GM12878 (cell line): ENCODE measurements around the gene KIF18A. TPM values are rescaled to one million over a fixed set of nuclear protein-coding genes. Genes with fewer than 3 reads are reported as not detected.

ENCODE experiments used
- CBFB ChIP-seq: IDR thresholded peaks from 2 replicates; pipeline ENCODE4 v1.6.1; 2016; ENCODE audit warnings: antibody characterized with exemption, low read depth
- CHD2 ChIP-seq: IDR thresholded peaks from 2 replicates; pipeline ENCODE4 v1.6.1; 2011; ENCODE audit warnings: low read depth, low read length, improper control_type of control experiment, borderline replicate concordance
- RAD51 ChIP-seq: fragments of 450-650 bp; IDR thresholded peaks from 2 replicates; pipeline ENCODE4 v1.6.1; 2016; ENCODE audit warnings: moderate library complexity, mild to moderate bottlenecking, inconsistent platforms
- SUPT20H ChIP-seq: IDR thresholded peaks from 2 replicates; pipeline ENCODE4 v1.6.1; 2011; ENCODE audit warnings: low read depth, mild to moderate bottlenecking, low read length, moderate library complexity, borderline replicate concordance; ENCODE audit not compliant: control insufficient read depth
- SUZ12 ChIP-seq: fragments of 200-600 bp; sonication (generic); IDR thresholded peaks from one replicate; pipeline ENCODE4 v1.6.1; 2018; ENCODE audit warnings: antibody characterized with exemption, mild to moderate bottlenecking; ENCODE audit not compliant: unreplicated experiment
- microRNA counts: library from miRNA; unstranded; fragments of <30 nt; microRNA quantifications from one replicate; lab custom pipeline; 2016
- microRNA-seq: library from miRNA; unstranded; fragments of <30 nt; microRNA quantifications from one replicate; pipeline ENCODE4, GENCODE V29; 2018
- polyA plus RNA-seq, 11 experiments: library from polyadenylated mRNA; depleted of rRNA in 4 of 11; unstranded in 6 of 11; stranded (reverse) in 5 of 11; fragments of >200 nt; fragmentation: Nextera tagmentation in 4 of 11; fragmentation: Illumina TruSeq in 1 of 11; extraction: Ambion mirVana in 4 of 11; extraction: Trizol in 1 of 11; gene quantifications; 1 replicate in 1 of 11; 2 replicates in 10 of 11; pipeline versions ENCODE4 v1.2.1 to v1.2.3, GENCODE V29; 2011 to 2016; ENCODE audit warnings: inconsistent platforms in 2 of 11, missing spikeins in 2 of 11, low read depth in 1 of 11
- small RNA-seq: library from RNA; depleted of rRNA; stranded (forward); fragments of <200 nt; gene quantifications from one replicate; pipeline ENCODE3, GENCODE V24; 2014
- total RNA-seq, 4 experiments: library from RNA; depleted of rRNA in 3 of 4; stranded (reverse); fragments of >200 nt in 3 of 4; fragmentation: Illumina TruSeq in 1 of 4; extraction: Trizol in 1 of 4; gene quantifications; 2 replicates each; pipeline versions ENCODE4 v1.2.1 to v1.2.3, GENCODE V29; 2013 to 2021
- TF ChIP-seq, protein P1 (sequence below): fragments of 150-350 bp; IDR thresholded peaks from 2 replicates; pipeline ENCODE4 v1.6.1; 2016; ENCODE audit warnings: low read depth, low read length
- TF ChIP-seq, protein P2 (sequence below): IDR thresholded peaks from 2 replicates; pipeline ENCODE4 v1.6.1; 2012; ENCODE audit warnings: mild to moderate bottlenecking, low read depth, low read length
- TF ChIP-seq, protein P3 (sequence below): fragments of 450-650 bp; IDR thresholded peaks from 2 replicates; pipeline ENCODE4 v1.6.1; 2018; ENCODE audit warnings: mild to moderate bottlenecking, low read depth, moderate library complexity; ENCODE audit not compliant: partially characterized antibody
- TF ChIP-seq, protein P4 (sequence below): IDR thresholded peaks from 2 replicates; pipeline ENCODE4 v1.6.1; 2011; ENCODE audit warnings: borderline replicate concordance, low read depth, mild to moderate bottlenecking, moderate library complexity, mixed read lengths, low read length; ENCODE audit not compliant: insufficient read depth; ENCODE audit errors: extremely low read length

KIF18A gene
- total and polyA plus RNA-seq, 10 of the 15 experiments (the other 5 are each of a cell fraction or from before 2014, with no cell fraction given), result 11.2 to 31.5 (median 20.4) TPM

DNA sequence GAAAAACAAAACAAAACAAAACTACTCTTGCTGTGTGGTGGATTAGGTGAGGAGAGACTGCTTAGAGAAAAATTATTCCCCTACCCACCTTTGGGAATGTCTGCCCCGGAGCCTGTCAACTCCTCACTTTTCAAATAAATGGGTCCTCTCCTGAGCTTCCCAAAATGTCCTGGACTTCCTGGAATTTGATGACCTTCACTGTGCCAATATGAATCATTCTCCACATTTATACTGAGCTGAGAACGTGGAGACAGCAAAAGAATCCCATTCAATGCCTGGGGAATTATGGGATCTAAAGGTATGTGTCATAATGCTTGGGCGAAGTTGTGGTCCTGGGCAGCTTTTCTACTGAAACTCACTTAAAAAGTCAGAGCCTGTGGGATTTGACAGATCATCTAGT is 136.8 kb downstream of the KIF18A start (continued):
- TF ChIP-seq SUZ12, result no peak
- TF ChIP-seq SUPT20H, result no peak
- TF ChIP-seq, protein P1, sequence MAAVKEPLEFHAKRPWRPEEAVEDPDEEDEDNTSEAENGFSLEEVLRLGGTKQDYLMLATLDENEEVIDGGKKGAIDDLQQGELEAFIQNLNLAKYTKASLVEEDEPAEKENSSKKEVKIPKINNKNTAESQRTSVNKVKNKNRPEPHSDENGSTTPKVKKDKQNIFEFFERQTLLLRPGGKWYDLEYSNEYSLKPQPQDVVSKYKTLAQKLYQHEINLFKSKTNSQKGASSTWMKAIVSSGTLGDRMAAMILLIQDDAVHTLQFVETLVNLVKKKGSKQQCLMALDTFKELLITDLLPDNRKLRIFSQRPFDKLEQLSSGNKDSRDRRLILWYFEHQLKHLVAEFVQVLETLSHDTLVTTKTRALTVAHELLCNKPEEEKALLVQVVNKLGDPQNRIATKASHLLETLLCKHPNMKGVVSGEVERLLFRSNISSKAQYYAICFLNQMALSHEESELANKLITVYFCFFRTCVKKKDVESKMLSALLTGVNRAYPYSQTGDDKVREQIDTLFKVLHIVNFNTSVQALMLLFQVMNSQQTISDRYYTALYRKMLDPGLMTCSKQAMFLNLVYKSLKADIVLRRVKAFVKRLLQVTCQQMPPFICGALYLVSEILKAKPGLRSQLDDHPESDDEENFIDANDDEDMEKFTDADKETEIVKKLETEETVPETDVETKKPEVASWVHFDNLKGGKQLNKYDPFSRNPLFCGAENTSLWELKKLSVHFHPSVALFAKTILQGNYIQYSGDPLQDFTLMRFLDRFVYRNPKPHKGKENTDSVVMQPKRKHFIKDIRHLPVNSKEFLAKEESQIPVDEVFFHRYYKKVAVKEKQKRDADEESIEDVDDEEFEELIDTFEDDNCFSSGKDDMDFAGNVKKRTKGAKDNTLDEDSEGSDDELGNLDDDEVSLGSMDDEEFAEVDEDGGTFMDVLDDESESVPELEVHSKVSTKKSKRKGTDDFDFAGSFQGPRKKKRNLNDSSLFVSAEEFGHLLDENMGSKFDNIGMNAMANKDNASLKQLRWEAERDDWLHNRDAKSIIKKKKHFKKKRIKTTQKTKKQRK, result no peak
- TF ChIP-seq, protein P2, sequence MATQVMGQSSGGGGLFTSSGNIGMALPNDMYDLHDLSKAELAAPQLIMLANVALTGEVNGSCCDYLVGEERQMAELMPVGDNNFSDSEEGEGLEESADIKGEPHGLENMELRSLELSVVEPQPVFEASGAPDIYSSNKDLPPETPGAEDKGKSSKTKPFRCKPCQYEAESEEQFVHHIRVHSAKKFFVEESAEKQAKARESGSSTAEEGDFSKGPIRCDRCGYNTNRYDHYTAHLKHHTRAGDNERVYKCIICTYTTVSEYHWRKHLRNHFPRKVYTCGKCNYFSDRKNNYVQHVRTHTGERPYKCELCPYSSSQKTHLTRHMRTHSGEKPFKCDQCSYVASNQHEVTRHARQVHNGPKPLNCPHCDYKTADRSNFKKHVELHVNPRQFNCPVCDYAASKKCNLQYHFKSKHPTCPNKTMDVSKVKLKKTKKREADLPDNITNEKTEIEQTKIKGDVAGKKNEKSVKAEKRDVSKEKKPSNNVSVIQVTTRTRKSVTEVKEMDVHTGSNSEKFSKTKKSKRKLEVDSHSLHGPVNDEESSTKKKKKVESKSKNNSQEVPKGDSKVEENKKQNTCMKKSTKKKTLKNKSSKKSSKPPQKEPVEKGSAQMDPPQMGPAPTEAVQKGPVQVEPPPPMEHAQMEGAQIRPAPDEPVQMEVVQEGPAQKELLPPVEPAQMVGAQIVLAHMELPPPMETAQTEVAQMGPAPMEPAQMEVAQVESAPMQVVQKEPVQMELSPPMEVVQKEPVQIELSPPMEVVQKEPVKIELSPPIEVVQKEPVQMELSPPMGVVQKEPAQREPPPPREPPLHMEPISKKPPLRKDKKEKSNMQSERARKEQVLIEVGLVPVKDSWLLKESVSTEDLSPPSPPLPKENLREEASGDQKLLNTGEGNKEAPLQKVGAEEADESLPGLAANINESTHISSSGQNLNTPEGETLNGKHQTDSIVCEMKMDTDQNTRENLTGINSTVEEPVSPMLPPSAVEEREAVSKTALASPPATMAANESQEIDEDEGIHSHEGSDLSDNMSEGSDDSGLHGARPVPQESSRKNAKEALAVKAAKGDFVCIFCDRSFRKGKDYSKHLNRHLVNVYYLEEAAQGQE, result no peak
- no peak for TF ChIP-seq RAD51
- TF ChIP-seq, protein P3, sequence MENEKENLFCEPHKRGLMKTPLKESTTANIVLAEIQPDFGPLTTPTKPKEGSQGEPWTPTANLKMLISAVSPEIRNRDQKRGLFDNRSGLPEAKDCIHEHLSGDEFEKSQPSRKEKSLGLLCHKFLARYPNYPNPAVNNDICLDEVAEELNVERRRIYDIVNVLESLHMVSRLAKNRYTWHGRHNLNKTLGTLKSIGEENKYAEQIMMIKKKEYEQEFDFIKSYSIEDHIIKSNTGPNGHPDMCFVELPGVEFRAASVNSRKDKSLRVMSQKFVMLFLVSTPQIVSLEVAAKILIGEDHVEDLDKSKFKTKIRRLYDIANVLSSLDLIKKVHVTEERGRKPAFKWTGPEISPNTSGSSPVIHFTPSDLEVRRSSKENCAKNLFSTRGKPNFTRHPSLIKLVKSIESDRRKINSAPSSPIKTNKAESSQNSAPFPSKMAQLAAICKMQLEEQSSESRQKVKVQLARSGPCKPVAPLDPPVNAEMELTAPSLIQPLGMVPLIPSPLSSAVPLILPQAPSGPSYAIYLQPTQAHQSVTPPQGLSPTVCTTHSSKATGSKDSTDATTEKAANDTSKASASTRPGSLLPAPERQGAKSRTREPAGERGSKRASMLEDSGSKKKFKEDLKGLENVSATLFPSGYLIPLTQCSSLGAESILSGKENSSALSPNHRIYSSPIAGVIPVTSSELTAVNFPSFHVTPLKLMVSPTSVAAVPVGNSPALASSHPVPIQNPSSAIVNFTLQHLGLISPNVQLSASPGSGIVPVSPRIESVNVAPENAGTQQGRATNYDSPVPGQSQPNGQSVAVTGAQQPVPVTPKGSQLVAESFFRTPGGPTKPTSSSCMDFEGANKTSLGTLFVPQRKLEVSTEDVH, result no peak
- no peak for TF ChIP-seq CHD2
- no peak for TF ChIP-seq CBFB
- TF ChIP-seq, protein P4, sequence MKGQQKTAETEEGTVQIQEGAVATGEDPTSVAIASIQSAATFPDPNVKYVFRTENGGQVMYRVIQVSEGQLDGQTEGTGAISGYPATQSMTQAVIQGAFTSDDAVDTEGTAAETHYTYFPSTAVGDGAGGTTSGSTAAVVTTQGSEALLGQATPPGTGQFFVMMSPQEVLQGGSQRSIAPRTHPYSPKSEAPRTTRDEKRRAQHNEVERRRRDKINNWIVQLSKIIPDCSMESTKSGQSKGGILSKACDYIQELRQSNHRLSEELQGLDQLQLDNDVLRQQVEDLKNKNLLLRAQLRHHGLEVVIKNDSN, result no peak

MicroRNAs encoded within 50 kb of the gene (microRNA counts, 767-probe panel; counts per million panel counts)
- 55.3 counts per million for microRNA hsa-miR-610 (lab: Ali Mortazavi, UCI)

Small RNA genes lying within 50 kb of the gene (microRNA-seq; reads per million reads assigned to microRNA genes)
- 1.1 reads per million for gene MIR610

Small RNA genes lying within 50 kb of the gene (small RNA-seq; reads per million reads assigned to genes)
- gene AC023206.1 (not detected), gene MIR610 (not detected)

Other genes starting within 250 kb of the KIF18A start
- gene METTL15, start 232 bp upstream of the KIF18A start, total RNA-seq (2014; rRNA removed), result 14.1 and 14.7 TPM in 2 replicates
- gene METTL15, start 232 bp upstream of the KIF18A start, total RNA-seq (2014; rRNA removed; fragmentation: Illumina TruSeq; extraction: Trizol), result 14.9 and 16.1 TPM in 2 replicates
- 12.3 and 12.5 TPM in 2 replicates for gene METTL15, start 232 bp upstream of the KIF18A start, total RNA-seq (2021)
- gene METTL15, start 232 bp upstream of the KIF18A start, polyA plus RNA-seq (2011; rRNA removed), result 16.9 and 23.9 TPM in 2 replicates
- gene METTL15, start 232 bp upstream of the KIF18A start, polyA plus RNA-seq (2014; fragmentation: Illumina TruSeq; extraction: Trizol), result 9.5 and 11.3 TPM in 2 replicates
- 10 to 100 TPM; 10.5 to 15.1 TPM for gene METTL15, start 232 bp upstream of the KIF18A start, polyA plus RNA-seq (2014; fragmentation: Nextera tagmentation; extraction: Ambion mirVana)
- gene METTL15, start 232 bp upstream of the KIF18A start, polyA plus RNA-seq (2014; rRNA removed), result 7.9 and 8.5 TPM in 2 replicates
- gene METTL15, start 232 bp upstream of the KIF18A start, polyA plus RNA-seq (2016; fragmentation: Nextera tagmentation; extraction: Ambion mirVana), result 10 to 100 TPM; 14.7 to 15.4 TPM